GM10847 (cell line): ENCODE data around the gene MAGI2.

Experiments used
- POLR2A ChIP-seq: IDR thresholded peaks from 2 replicates; pipeline ENCODE4 v1.6.1; 2011; ENCODE audit not compliant: insufficient read length; ENCODE audit errors: extremely low read depth

MAGI2 gene

DNA sequence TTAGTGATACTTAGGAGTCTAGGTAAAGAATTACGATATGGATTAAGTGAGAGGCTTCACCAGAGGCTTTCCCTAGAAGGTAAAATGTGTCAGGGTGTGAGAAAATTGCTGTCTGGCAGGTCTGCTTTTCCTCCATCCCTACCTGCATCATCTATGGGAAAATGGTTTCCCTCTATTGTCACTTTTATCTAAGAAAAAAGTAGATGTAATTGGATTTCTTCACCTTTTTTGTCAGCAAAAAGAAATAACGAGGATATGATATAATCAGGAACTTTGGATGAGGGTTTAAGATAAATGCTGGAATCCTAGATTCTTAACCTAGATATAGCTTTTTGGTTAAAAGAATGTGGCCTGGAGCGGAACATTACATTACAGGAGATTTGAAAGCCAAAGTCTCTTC lies 146.1 kb downstream of the MAGI2 start:
- no peak for TF ChIP-seq POLR2A

DNA sequence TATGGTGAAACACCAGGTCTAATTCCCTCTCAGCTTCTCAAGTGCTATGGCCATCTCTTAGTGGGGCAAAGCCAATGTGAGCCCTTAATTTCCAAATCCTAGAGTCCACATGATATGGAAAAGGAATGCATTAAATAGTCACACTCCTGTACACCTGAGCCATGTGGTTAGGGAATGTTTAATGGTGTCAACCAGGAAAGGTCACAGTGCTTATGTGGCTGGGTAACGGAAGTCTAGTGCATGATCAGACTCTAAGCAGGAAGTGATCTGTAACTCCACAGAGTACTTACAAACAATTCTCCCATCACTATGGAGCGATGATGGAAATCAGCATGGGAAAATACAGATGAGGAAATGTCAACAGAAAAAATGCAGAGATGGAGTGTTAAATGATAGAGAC lies 148.8 kb downstream of the MAGI2 start:
- TF ChIP-seq POLR2A, result no peak

GRCh38 chr7:79302293-79302692 lies 151.2 kb downstream of the MAGI2 start:
- TF ChIP-seq POLR2A, result no peak

DNA sequence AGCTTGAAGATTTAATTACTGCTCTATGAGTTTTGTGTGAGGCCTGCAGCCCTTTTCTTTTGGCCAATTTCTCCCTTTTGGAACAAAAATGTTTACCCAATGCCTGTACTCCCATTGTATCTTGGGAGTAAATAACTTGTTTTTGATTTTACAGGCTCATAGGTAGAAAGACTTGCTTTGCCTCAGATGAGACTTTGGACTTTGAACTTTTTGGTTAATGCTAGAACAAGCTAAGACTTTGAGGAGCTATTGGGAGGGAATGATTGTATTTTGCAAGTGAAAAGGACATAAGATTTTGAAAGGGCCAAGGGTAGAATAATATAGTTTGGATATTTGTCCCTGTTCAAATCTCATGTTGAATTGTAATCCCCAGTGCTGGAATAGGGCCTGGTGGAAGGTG lies 152.0 kb downstream of the MAGI2 start:
- no peak for TF ChIP-seq POLR2A

DNA sequence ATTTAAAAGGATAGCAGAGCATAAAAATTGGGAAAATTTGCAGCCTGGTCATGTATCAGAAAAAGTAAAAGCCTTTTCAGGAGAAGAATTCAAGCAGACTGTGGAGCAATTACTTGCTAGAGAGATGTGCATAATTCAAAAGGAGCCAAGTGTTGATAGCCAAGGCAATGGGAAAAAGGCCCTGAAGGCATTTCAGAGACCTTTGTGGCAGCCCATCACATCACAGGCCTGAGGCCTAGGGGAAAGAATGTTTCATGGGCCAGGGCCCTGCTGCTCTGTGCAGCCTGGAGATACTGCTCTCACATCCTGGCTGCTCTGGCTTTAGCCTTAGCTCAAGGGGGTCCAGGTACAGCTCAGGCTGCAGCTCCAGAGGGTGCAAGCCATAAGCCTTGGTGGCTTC lies 152.9 kb downstream of the MAGI2 start:
- TF ChIP-seq POLR2A, result no peak

DNA sequence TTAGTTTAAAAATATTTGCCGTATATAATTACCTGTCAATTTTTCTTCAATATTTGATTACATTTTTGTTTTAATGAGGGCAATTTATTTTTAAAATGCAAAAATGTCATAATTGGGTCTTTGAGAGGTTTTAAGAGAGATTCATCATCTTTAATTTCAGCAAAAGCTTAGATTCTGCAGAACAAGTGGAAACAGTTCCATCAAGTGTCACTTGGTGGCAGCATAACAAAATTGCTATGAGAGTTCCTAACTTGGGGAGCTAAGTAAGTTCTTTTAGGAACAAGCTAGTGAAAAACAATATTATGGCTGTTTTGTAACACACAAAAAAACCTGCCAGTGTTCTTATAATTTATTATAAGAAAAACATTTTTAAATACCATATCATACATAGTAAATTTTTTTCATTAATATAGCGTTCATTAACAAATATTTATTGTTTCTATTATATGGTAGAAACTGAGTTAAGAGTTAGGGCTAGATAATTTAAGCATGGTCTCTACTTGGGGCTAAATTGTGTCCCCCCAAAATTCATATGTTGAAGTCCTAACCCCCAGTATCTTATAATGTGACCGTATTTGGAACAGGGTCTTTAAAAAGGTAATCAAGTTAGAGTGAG lies 155.2 kb downstream of the MAGI2 start:
- TF ChIP-seq POLR2A, result no peak

- TF ChIP-seq POLR2A, result no peak
These were observed 156.7 kb downstream of the MAGI2 start for GRCh38 chr7:79296553-79297320.

GRCh38 chr7:79293655-79294142 lies 159.8 kb downstream of the MAGI2 start:
- TF ChIP-seq POLR2A, result no peak

- no peak for TF ChIP-seq POLR2A
These were observed 160.6 kb downstream of the MAGI2 start for GRCh38 chr7:79292834-79293233.

GRCh38 chr7:79291498-79291865 lies 162.0 kb downstream of the MAGI2 start:
- no peak for TF ChIP-seq POLR2A

DNA sequence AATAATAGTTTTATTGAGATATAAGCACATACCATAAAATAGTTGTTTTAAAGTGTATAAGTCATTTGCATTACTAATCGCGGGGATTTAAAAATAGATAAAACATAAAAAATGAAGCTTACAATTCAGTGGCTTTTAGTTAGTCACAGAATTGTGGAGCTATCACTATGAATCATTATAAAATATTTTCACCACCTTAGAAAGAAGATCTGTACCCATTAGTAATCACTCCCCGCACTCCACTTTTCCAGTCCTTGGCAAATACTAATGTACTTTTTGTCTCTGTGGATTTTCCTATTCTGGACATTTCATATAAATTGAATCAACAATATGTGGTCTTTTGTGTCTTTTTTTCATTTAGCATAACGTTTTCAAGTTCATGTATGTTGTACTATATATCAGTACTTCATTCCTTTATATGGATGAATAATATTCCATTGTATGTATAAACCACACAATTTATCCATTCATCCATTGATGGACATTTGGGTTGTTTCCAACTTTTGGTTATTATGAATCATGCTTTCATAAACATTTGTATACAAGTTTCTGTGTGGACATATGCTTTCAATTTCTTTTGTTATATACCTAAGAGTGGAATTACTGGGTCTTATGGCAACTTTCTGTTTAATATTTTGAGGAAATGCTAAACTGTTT lies 162.5 kb downstream of the MAGI2 start:
- no peak for TF ChIP-seq POLR2A

- no peak for TF ChIP-seq POLR2A
These were observed 163.1 kb downstream of the MAGI2 start for GRCh38 chr7:79290398-79290797.

- no peak for TF ChIP-seq POLR2A
These were observed 164.8 kb downstream of the MAGI2 start for GRCh38 chr7:79288655-79289054.

DNA sequence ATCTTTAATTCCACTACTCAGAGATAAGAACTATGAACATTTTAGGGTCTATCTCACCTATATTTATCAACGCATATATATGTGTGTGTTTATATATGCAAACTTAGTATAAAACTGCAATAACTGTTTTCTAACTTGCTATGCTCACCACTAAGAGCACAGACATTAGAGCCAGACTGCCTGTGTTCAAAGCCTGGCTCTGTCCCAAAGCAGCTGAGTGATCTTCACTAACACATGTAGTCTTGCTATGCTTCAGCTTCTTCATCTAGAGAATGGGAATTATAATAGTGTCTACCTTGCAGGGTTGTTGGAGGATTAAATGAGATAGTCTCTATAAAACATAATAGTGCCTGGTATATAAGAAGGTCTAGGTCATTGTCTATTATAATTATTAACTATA lies 165.5 kb downstream of the MAGI2 start:
- no peak for TF ChIP-seq POLR2A

GRCh38 chr7:79286181-79286580 lies 167.3 kb downstream of the MAGI2 start:
- no peak for TF ChIP-seq POLR2A

DNA sequence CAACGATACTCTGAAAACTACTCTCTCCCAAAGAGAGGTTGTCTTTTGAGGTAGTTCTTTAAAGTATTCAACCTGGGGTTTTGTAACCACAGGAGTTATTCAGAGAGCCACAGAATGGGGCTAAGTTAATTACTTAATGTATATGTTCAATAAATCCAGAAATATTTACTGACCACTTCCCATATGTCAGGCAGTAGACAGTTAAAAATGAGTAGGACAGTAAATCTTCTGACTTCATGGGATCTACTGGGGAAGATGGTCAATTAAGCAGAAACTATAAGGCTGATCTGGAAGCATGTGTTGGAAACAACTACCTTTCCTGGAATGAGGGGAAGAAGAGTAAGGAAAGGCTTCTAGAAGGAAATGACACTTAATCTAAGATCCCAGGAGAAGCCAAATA lies 167.7 kb downstream of the MAGI2 start:
- TF ChIP-seq POLR2A, result no peak
